DMS 273 (cell line): ENCODE results near the gene PTK6.

Experiments
- DNase-seq: peaks from one replicate; lab custom pipeline; 2025; ENCODE audit not compliant: unreplicated experiment; lab: John Stamatoyannopoulos, UW

Gene PTK6

DNA sequence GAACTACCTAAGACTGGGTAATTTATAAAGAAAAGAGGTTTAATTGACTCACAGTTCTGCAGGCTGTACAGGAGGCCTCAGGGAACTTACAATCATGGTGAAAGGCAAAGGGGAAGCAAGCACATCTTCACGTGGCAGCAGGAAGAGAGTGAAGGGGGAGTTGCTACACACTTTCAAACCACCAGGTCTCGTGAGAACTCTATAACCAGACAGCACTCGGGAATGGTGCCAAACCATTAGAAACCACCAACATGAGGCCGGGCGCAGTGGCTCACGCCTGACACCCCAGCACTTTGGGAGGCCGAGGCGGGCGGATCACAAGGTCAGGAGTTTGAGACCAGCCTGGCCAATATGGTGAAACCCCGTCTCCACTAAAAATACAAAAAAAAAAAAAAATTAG is 22.7 kb downstream of the PTK6 start:
- peak; percentile 45 for DNase-seq

DNA sequence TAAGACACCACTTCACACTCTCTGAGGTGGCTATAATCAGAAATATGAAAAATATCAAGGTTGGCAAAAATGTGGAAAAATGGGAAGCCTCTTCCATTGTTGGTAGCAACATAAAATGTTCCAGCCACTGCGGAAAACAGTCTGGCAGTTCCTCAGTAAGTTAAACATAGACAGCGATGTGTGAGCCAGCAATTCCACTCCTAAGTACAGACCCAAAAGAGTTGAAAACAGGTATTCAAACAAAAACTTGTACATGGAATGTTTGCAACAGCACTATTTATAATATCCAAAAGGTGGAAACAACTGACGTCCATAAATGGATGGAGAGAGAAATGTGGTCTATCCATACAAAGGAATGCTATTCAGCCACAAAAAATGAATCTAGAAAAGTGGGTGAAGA is 24.0 kb downstream of the PTK6 start:
- no peak for DNase-seq

- no peak for DNase-seq
Observed at GRCh38 chr20:63509088-63509564, 28.1 kb downstream of the PTK6 start.

DNA sequence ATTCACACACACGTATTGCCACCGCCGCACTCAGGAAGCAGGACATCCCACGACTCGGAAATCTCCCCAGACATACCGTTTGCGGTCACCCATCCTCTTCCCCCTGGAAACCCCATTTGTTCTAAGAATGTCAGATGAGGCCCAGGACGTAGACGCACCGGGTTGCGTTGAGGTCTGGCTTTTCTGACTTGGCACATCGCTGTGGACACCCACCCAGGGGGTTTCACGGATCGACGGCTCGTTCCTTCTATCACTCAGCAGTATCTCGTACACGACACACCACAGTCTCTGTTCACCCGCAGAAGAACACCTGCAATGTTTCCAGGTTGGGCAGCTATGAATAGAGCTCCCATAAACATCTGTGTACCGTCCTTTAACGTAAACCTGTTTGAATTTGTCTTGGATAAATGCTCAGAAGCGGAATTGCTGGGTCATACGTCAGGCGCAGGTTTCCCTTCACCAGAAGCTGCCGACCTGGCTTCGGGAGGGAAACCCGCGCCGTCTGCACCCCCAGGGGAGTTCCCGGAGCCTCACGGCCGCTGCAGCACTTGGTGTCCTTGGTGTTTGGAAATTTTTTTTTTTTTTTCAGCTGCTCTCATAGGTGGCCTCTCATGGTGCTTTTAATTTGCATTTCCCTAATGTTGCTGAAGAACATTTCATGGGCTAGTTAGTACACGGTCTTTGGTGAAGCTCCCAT is 29.0 kb downstream of the PTK6 start:
- DNase-seq: no peak

DNA sequence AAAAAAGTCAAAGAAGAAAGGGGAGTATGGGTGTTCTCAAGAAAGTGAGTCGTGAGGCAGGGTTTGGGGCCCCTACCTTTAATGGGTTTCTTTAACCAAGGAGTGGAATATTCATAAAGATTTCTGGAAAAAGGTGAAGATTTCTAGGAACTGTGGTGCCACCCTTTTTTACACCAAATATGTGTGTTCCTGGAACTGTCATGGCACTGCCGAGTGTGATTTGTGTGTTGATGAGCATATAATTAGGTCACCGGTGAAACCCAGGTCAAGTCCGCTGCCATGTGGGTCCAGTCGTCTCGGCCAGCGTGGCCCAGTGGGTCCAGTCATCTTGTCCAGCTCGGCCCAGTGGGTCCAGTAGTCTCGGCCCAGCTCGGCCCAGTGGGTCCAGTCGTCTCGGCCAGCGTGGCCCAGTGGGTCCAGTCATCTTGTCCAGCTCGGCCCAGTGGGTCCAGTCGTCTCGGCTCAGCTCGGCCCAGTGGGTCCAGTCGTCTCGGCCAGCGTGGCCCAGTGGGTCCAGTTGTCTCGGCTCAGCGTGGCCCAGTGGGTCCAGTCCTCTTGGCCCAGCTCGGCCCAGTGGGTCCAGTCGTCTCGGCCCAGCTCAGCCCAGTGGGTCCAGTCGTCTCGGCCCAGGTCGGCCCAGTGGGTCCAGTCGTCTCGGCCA is 30.0 kb downstream of the PTK6 start:
- DNase-seq: no peak

DNA sequence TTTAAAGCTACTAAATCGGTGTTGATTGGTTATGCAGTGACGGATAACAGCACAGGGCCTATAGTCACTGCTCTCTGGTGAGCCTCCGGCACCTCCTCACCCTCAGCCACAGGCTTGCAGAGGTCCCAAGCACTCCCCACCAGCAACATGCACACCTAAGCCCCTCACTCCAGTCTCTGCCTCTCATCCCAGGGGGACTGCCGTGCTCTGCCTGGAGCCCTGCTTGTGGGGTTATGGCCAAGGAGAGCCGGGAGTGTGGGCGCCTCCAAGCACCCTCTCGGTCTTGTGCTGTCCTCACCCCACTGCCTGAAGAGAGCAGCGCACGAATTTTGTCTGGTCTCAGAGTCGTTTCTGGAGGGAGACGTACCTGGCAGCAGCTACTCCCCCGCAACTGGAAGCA is 31.5 kb downstream of the PTK6 start:
- DNase-seq: no peak

DNA sequence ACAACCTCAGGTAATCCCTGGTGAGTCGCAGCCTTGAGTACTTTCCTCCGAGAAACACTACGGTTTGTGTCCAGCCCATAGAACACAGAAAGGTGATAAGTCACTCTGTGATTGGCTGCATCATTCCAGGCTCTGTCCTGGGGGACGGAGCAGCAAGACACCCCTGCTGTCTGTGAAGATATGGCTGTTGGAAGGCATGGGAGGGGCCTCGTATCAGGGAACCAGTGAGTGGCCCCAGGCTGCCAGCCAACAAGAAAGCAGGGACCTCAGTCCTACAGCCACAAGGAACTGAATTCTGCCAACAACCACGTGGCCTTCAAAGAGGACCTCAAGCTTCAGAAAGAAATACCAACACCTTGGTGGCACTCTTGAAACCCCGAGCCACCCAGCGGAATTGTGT is 31.9 kb downstream of the PTK6 start:
- DNase-seq: no peak

- DNase-seq: no peak
Observed at GRCh38 chr20:63504642-63505041, 32.5 kb downstream of the PTK6 start.

DNA sequence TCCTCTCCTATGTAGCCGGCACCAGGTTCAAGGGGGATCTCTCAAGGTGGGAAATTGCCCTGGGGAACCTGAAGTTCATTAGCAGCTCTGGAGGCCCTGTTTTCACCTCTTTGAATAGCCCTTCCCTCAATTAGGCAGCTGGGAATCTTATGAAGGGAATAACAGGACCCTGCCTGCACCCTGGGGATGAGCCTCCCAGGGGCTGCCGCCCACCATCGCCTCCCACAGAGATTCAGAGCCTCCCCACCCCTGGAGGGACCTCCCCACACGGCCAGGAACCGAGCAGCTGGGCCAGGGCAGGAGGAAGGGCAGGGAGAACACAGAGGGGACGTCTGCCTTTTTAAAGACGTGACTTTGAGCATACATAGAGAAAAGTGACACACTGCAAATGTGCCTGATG is 33.7 kb downstream of the PTK6 start:
- DNase-seq: no peak

DNA sequence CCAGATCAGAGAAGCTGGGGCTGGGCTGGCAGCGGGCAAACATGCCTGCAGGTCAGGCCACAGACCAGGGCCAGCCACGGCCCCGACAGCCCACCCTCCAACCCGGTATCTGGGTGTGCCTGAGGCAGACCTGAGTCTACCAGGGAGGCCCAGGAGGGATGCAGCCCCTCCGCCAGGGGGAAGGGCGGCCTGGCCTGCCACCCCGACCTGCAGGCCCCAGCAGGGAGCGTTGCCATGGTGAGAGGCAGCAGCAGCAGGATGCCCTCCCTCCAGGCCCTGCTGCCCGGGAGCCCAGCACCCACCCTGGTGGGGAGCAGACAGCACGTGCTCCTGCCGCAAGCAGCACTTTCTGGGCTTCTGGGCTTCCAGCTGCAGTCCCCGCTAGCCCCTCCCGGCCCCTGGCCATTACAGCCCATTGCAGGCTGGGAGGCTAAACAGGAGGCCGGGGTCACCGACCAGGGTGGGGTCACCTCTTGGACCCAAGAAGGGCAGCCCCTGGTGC is 34.5 kb downstream of the PTK6 start:
- peak; percentile 78 for DNase-seq

GRCh38 chr20:63501818-63502670 is 35.1 kb downstream of the PTK6 start:
- peak; percentile 94 for DNase-seq

DNA sequence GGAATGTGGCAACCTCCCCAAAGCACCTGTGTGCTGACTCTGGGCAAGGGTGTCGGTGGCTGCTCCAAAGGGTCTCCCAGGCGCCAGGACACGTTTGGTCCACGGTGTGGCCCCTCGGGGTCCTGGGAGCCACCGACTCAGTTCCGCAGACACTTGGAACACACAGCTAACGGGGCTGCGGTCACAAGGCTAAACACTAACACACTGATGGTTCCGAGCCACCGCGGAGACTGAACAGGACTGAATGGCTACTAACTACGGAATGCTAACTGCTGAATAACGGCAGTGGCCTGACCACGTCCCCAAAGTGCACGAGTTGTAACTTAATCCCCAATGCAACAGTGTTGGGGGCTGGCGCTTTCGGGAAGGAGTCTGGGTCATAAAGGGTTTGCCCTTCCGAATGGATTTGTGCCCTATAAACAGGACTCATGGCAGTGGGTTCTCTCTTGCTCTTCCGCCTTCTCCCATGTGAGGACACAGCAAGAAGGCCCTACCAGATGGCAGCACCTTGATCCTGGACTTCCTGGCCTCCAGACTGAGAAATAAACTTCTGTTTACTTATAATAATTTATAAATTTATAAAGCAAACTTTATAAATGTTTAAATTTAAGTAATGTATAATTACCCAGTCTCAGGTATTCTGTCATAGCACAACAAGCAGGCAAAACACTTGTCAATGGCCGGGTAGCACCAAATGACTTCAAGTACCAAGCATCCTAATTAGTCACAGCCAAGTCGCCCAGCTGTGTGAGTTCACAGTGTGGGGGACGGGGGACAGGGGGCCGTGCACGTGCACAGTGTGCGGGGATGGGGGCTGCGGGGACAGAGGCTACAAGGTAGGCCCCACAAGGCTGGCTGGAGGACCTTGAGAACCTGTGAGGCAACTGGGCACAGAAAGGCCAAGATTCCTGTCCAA is 36.0 kb downstream of the PTK6 start:
- DNase-seq: peak; percentile 65

- no peak for DNase-seq
Observed at GRCh38 chr20:63500151-63500901, 36.9 kb downstream of the PTK6 start.

- peak; percentile 83 for DNase-seq
Observed at GRCh38 chr20:63499338-63499969, 37.7 kb downstream of the PTK6 start.

GRCh38 chr20:63498960-63499337 is 38.2 kb downstream of the PTK6 start, which contains the start of gene EEF1A2:
TSS of gene EEF1A2 (minus strand) at chr20:63499083. CDS start at chr20:63497763, 1,320 bp downstream.
- peak; percentile 86 for DNase-seq

GRCh38 chr20:63497946-63498935 is 38.9 kb downstream of the PTK6 start:
- peak; percentile 65 for DNase-seq

- no peak for DNase-seq
Observed at GRCh38 chr20:63497138-63497945, 39.8 kb downstream of the PTK6 start.
